NCI-H146 (cell line): Measurements from ENCODE around the gene GRAMD1B.
"Not testable (repeated sequence)": the region's sequence is repeated elsewhere in the genome, so short reads cannot be mapped to it uniquely, and the experiment has no call there.

ENCODE experiments used
- DNase-seq: peaks from one replicate; lab custom pipeline; 2025; lab: John Stamatoyannopoulos, UW

The GRAMD1B gene

GRCh38 chr11:123568367-123568870 is 138.3 kb downstream of the GRAMD1B start:
- DNase-seq = no peak

DNA sequence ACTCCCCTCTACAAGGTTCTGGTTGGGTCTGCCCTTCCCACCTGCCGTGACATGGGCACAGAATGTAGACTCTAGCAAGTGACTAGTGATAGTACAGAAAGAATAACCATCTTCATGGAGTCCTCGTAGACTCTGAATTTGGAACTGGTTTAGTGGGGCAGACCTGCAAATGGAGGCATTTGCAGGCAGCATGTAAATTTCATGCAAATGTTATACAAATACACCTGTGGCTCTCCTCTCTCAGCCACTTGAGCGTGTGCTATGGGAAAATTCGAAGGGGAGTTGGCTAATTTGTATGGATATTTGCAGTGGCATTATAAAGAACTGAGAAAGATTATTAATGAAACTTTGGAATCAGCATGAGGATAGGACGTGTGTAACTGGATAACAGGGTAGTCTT is 139.3 kb downstream of the GRAMD1B start:
- DNase-seq = no peak

- DNase-seq = no peak
These were observed 141.0 kb downstream of the GRAMD1B start for GRCh38 chr11:123570939-123571580.

- DNase-seq = not testable (repeated sequence)
These were observed 142.7 kb downstream of the GRAMD1B start for GRCh38 chr11:123572791-123573190.

GRCh38 chr11:123573286-123573685 is 143.2 kb downstream of the GRAMD1B start:
- DNase-seq = no peak

DNA sequence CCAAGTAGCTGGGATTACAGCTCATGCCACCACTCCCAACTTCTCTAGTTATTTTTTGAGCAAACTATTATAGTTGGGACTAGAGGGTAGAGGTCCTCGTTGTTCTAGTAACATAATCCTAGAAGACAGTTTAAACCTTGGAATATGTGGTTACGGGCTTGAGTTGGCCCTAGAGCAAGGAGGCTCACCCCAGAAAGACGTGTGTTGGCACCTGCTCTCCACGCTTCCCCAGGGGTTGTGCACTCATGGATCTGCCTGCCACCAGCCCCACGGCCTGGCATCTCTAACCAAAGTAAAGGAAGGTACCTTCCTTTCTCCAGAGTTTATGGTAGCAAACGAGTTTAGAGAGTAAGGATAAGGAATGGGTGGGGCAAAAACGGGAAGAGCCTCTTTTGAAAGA is 145.4 kb downstream of the GRAMD1B start:
- DNase-seq = no peak

- DNase-seq = no peak
These were observed 146.0 kb downstream of the GRAMD1B start for GRCh38 chr11:123576082-123576481.

GRCh38 chr11:123576501-123576900 is 146.4 kb downstream of the GRAMD1B start:
- no peak for DNase-seq

DNA sequence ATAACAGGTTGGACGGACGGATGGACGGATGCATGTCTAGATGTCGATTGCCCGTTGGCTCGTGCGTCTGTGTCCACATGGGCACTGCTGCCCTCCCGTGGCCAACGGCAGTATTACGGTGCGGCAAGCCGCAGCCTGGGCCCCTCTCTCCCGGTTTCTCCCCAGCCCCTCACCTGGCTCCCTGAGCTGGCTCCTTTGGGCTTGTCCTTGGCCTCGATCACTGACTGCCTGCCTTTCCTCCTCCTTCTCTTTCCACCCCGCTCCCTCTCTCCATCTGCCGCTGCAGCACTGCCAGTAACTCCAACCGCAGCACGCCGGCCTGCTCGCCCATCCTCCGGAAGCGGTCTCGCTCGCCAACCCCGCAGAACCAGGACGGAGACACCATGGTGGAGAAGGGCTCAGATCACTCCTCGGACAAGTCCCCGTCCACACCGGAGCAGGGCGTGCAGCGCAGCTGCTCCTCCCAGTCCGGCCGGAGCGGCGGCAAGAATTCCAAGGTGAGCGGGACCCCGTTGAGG is 147.1 kb downstream of the GRAMD1B start:
- peak; percentile 5 for DNase-seq

- no peak for DNase-seq
These were observed 148.9 kb downstream of the GRAMD1B start for GRCh38 chr11:123578778-123579481.

- no peak for DNase-seq
These were observed 149.4 kb downstream of the GRAMD1B start for GRCh38 chr11:123579482-123579812.

GRCh38 chr11:123580137-123580536 is 150.1 kb downstream of the GRAMD1B start:
- DNase-seq = no peak

DNA sequence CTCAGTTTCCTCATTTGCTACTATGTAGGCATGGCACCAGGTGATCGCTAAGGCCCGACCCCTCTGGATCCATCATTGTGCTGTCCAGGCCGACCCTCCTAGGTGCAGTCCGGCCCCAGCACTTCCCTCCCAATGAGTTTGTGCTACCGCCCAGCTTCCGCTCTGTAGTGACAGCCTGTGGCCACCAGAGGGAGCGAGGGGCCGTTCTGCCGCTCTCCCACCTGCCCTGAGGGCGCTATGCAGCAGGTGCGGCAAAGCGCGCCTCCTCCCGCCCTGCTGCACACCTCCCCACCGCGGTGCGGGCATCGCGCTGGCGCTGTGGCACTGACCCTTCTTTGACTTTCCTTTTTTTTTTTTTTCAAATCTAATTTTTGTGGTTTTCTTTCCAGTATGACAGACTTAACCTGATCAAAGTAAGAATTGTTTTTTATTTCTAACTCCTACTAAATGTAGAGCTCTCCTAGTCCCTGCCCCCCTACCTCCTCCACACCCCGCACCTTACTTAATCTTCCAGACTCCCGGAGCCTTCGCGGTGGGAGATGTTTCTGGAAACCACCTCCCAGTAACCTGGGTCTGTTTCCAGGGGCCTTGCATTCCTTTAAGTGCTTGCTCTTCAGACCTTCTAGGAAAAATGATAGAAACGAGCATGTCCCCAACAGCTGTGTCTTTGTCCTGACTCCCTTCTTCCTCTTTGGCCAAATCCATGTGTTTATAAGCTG is 150.6 kb downstream of the GRAMD1B start:
- peak; percentile 56 for DNase-seq

DNA sequence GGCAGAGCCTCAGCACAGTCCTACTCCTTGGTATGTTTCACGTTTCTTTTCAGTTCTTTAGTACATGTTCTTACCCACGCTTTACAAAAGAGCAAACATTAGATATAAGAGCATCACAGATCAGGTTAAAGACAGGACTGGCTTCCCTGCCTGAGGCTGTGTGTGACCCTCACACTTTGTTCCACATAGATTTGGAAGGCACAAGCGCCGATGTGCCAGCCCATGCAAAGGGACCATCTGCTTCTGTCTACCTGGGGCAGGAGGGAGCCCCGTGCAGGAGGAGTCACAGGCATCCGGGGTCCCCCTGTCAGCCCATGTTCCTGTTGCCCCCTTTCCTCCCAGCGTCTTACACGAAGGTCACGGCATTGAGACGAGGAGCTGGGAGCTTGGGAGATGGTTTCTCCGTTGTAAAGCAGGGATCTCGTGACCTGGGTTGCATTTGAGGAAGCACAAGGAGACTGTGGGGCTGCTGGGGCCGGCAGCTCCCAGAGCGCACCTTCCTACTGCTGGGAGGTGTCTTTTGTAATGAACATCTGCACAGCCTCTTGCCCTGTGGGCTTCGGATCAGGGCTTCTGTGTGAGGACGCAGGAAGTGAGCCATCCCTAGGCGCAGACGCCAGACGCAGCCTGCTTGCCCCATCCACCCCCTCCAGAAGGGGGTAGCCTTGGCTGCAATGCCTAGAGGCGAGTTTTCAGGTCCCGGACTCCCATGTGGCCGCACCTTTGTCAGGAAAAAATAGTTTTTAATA is 151.8 kb downstream of the GRAMD1B start:
- DNase-seq = no peak

DNA sequence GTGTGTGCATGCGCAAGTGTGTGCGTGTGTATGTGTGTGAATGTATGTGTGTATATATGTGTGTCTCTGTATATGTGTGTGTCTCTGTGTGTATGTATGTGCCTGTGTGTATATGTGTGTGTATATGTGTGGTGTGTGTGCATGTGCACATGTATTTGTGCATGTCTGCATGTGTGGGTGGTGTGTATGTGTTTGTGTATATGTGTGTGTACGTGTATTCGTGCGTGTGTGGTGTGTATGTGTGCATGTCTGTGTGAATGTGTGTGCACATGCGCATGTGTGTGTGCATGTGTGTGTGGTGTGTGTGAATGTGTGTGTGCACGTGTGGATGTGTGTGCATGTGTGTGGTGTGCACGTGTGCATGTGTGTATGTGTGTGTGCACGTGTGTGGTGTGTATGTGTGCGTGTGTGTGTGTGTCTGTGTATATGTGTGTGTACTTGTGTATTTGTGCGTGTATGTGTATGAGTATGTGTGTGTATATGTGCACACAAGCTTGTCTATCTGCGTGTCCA is 153.0 kb downstream of the GRAMD1B start:
- no peak for DNase-seq

DNA sequence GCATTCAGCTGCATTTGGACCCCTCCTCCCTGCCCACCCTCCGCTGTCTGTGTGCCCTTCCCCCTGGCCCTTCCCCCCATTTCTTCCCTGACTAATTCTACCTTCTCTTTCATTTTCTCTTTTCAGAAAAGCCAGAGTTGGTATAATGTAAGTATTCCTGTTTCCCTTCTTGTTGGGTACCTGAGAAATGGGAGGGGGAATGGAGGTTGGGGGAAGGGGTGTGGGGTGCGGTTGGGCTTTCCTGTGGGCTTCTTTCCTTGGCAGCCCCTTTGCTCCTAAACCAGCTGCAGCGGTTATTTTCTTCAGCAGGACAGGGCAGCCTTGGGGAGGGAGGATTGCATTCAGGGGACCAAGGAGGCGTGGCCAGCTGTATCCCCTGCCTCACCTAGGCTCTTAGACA is 154.1 kb downstream of the GRAMD1B start:
- no peak for DNase-seq

DNA sequence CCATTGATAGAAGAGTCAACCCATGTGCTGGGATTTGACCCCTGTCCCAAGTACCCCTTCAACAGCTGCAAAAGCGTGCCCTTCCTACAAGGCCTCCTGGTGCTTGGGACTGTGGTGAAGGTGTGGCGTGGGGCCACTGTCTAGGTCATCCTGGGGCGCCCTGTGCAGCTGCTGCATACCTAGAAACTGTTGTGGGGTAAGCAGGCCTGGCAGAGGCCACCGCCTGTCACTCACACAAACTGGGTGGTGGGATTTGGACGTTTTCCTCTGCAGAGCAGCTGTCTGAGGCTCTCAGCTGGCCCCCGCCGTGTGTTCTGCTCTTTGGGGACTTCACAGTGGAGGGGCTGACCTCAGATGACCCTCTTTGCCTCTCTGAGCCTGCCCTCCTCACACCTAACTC is 154.7 kb downstream of the GRAMD1B start:
- no peak for DNase-seq

DNA sequence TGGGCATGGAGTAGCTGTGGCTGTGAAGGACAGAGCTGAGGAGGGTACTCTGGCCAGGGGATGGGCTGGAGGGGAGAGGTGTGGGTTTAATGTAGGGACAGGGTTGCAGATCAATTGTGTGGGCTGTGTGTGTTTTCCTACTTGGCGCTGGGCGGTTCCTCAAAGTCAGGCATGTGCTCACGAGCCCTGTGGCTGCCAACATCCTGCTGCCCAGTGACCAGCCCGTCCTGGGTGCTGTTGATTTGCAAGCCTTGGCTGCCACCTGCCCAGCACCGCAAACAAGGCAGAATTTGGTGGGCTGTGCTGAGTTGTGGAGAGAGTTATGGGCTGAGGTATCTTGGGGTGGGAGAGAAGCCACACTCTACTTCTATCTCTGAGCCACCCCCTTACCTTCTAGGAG is 155.1 kb downstream of the GRAMD1B start:
- no peak for DNase-seq

DNA sequence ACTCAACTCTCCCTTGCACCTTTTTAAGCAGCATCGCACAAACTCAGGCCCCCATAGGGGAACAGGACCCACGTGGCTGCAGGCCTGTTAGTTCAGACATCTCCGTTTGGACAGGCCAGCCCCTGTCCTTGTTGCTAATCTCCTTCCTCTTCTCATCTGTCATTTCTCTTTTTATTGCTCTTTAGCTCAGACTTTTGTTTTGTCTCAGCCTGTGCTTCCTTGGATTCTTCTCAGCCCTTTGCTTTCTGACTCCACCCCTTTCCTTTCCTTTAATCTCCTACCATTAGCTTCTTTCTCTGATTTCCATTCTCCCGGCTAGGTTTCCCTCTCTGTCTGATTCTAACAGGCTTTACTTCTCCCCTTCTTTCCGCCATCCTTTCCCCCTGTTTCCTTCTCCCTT is 155.6 kb downstream of the GRAMD1B start:
- DNase-seq = no peak

- DNase-seq = no peak
These were observed 156.5 kb downstream of the GRAMD1B start for GRCh38 chr11:123586568-123586967.

- no peak for DNase-seq
These were observed 157.0 kb downstream of the GRAMD1B start for GRCh38 chr11:123587044-123587443.

DNA sequence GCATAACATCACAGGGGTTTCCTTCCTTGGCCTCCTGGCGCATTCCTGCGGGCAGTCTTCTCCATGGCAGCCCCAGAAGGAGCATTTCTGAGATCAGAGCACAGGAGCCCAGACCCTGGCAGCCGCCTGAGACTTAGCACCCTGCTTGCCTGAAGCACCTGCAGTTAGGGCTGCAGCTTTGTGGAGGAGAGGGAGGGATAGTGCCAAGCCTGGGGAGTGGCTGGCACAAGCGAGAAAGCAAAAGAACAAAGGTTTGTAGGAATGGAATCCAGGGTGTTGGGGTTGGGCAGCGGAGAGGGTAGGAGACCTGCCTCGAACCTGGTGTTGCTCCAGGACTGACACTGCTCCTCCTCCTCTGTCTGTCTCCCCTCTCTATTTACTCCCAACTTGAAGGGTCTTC is 157.5 kb downstream of the GRAMD1B start:
- DNase-seq = no peak
